DMS153 (cell line): ENCODE data around the gene CD2BP2.
A peak's percentile ranks its signal among the peaks of the same experiment; 100 is the strongest.
"Not testable (repeated sequence)": the region's sequence is repeated elsewhere in the genome, so short reads cannot be mapped to it uniquely, and the experiment has no call there.

Experiments used
- DNase-seq: peaks from one replicate; lab custom pipeline; 2025; lab: John Stamatoyannopoulos, UW

CD2BP2 gene

GRCh38 chr16:30358990-30359870 is 4.1 kb upstream of the CD2BP2 start:
- no peak for DNase-seq

- DNase-seq, result no peak
Observed at GRCh38 chr16:30358577-30358936, 3.4 kb upstream of the CD2BP2 start.

GRCh38 chr16:30357715-30358576 is 2.8 kb upstream of the CD2BP2 start:
- no peak for DNase-seq

GRCh38 chr16:30357085-30357714 is 2.1 kb upstream of the CD2BP2 start:
- DNase-seq, result no peak

GRCh38 chr16:30356401-30357084 is 1.4 kb upstream of the CD2BP2 start:
- peak; percentile 22 for DNase-seq

- DNase-seq, result no peak
Observed at GRCh38 chr16:30355954-30356308, 823 bp upstream of the CD2BP2 start.

GRCh38 chr16:30354423-30355143 is 525 bp downstream of the CD2BP2 start:
- DNase-seq, result no peak

GRCh38 chr16:30353438-30354129 is 1.5 kb downstream of the CD2BP2 start:
- DNase-seq, result no peak

GRCh38 chr16:30352488-30353401 is 2.4 kb downstream of the CD2BP2 start:
- no peak for DNase-seq

- no peak for DNase-seq
Observed at GRCh38 chr16:30351586-30352419, 3.3 kb downstream of the CD2BP2 start.

GRCh38 chr16:30351001-30351441 is 4.1 kb downstream of the CD2BP2 start:
- DNase-seq, result no peak

- DNase-seq, result no peak
Observed at GRCh38 chr16:30350134-30350871, 4.8 kb downstream of the CD2BP2 start.

GRCh38 chr16:30349675-30350074 is 5.4 kb downstream of the CD2BP2 start:
- no peak for DNase-seq

- no peak for DNase-seq
Observed at GRCh38 chr16:30348929-30349328, 6.2 kb downstream of the CD2BP2 start.

- DNase-seq, result no peak
Observed at GRCh38 chr16:30348113-30348512, 7.0 kb downstream of the CD2BP2 start.

GRCh38 chr16:30346286-30346685 is 8.8 kb downstream of the CD2BP2 start:
- DNase-seq, result no peak

- DNase-seq, result not testable (repeated sequence)
Observed at GRCh38 chr16:30343491-30343820, 11.7 kb downstream of the CD2BP2 start.
